GM21576 (cell line): ENCODE measurements around the gene TBC1D5.
"Not testable (repeated sequence)": the region's sequence is repeated elsewhere in the genome, so short reads cannot be mapped to it uniquely, and the experiment has no call there.

Source experiments
- ATAC-seq: cut with Tn5 transposase; IDR thresholded peaks from one replicate; pipeline ENCODE4 v1.9.1; 2021; ENCODE audit warnings: mild to moderate bottlenecking, moderate library complexity; ENCODE audit not compliant: unreplicated experiment

The TBC1D5 gene

GRCh38 chr3:17153209-17153608, 589.2 kb downstream of the TBC1D5 start:
- no peak for ATAC-seq

- peak; percentile 97 for ATAC-seq
Measured at GRCh38 chr3:17151598-17152373, 590.6 kb downstream of the TBC1D5 start.

GRCh38 chr3:17149076-17149475, 593.4 kb downstream of the TBC1D5 start:
- no peak for ATAC-seq

- no peak for ATAC-seq
Measured at GRCh38 chr3:17144665-17144993, 597.8 kb downstream of the TBC1D5 start.

- no peak for ATAC-seq
Measured at GRCh38 chr3:17143893-17144664, 598.4 kb downstream of the TBC1D5 start.

GRCh38 chr3:17142516-17142915, 599.9 kb downstream of the TBC1D5 start:
- ATAC-seq = no peak

- no peak for ATAC-seq
Measured at GRCh38 chr3:17141699-17142098, 600.7 kb downstream of the TBC1D5 start.

- ATAC-seq = no peak
Measured at GRCh38 chr3:17140670-17141505, 601.5 kb downstream of the TBC1D5 start.

GRCh38 chr3:17138246-17139039, 604.0 kb downstream of the TBC1D5 start:
- ATAC-seq = no peak

- no peak for ATAC-seq
Measured at GRCh38 chr3:17137321-17137826, 605.1 kb downstream of the TBC1D5 start.

GRCh38 chr3:17136136-17136721, 606.2 kb downstream of the TBC1D5 start:
- ATAC-seq = no peak

- no peak for ATAC-seq
Measured at GRCh38 chr3:17135696-17136095, 606.7 kb downstream of the TBC1D5 start.

GRCh38 chr3:17133632-17134545, 608.5 kb downstream of the TBC1D5 start:
- ATAC-seq = no peak

GRCh38 chr3:17132286-17133115, 609.9 kb downstream of the TBC1D5 start:
- no peak for ATAC-seq

GRCh38 chr3:17130956-17131355, 611.5 kb downstream of the TBC1D5 start:
- ATAC-seq = no peak

GRCh38 chr3:17129556-17129955, 612.9 kb downstream of the TBC1D5 start:
- no peak for ATAC-seq

- not testable (repeated sequence) for ATAC-seq
Measured at GRCh38 chr3:17128671-17129070, 613.8 kb downstream of the TBC1D5 start.
